Measurements from ENCODE around the gene SORBS1. TPM values are rescaled to one million over a fixed set of nuclear protein-coding genes. Genes with fewer than 3 reads are reported as not detected.
A peak's percentile ranks its signal among the peaks of the same experiment; 100 is the strongest.

The SORBS1 gene
- total and polyA plus RNA-seq, 5 donors: 225 to 511 (median 428) TPM

- Histone ChIP-seq H3K4me1 (ENCODE audit: control insufficient read depth, insufficient read depth, low read length) (peaks cover 34% of the 10 kb centered on the region), H3K27ac (ENCODE audit: low read length) (peak overlapping the region; percentile 9), H3K9me3 (ENCODE audit: control insufficient read depth, low read length) (no peaks in the 10 kb centered on the region), H3K4me3 (ENCODE audit: low read length) (no peak overlapping the region), H3K27me3 (ENCODE audit: control insufficient read depth, insufficient read depth) (no peaks in the 10 kb centered on the region)
- DNase-seq (no peak), ATAC-seq (no peak)
- 70% methylated on average over 4 of the region's 4 CpGs for WGBS
- intact Hi-C loops (cut with DNase I): no loop called here
Measured at GRCh38 chr10:95530561-95530960, 30.6 kb downstream of the SORBS1 start.

- DNase-seq (no peak), ATAC-seq (no peak)
- H3K4me3 ChIP-seq (ENCODE audit: low read length): no peak overlapping the region
- H3K9me3 ChIP-seq (ENCODE audit: control insufficient read depth, low read length): no peaks in the 10 kb centered on the region
- no peaks in the 10 kb centered on the region for H3K27me3 ChIP-seq (ENCODE audit: control insufficient read depth, insufficient read depth)
- WGBS: 99% methylated on average over 2 of the region's 2 CpGs
- H3K27ac ChIP-seq (ENCODE audit: low read length): peak overlapping the region; percentile 40
- H3K4me1 ChIP-seq (ENCODE audit: control insufficient read depth, insufficient read depth, low read length): peaks cover 34% of the 10 kb centered on the region
- intact Hi-C loops (cut with DNase I): no loop called here
Measured at GRCh38 chr10:95530029-95530428, 31.1 kb downstream of the SORBS1 start.

- DNase-seq (no peak), ATAC-seq (no peak)
- Histone ChIP-seq H3K4me1 (ENCODE audit: control insufficient read depth, insufficient read depth, low read length) (peaks cover 25% of the 10 kb centered on the region), H3K4me3 (ENCODE audit: low read length) (no peak overlapping the region), H3K9me3 (ENCODE audit: control insufficient read depth, low read length) (no peaks in the 10 kb centered on the region), H3K27me3 (ENCODE audit: control insufficient read depth, insufficient read depth) (no peaks in the 10 kb centered on the region), H3K27ac (ENCODE audit: low read length) (peak overlapping the region; percentile 36)
- 79% methylated on average over 7 of the region's 7 CpGs for WGBS
- intact Hi-C loops (cut with DNase I): no loop called here
Measured at GRCh38 chr10:95526044-95526443, 35.1 kb downstream of the SORBS1 start.

- H3K27ac ChIP-seq (ENCODE audit: low read length): no peak overlapping the region
- peaks cover 22% of the 10 kb centered on the region for H3K4me1 ChIP-seq (ENCODE audit: control insufficient read depth, insufficient read depth, low read length)
- H3K4me3 ChIP-seq (ENCODE audit: low read length): no peak overlapping the region
- no peaks in the 10 kb centered on the region for H3K9me3 ChIP-seq (ENCODE audit: control insufficient read depth, low read length)
- WGBS: 83% methylated on average over 4 of the region's 4 CpGs
- DNase-seq (no peak), ATAC-seq (no peak)
- no peaks in the 10 kb centered on the region for H3K27me3 ChIP-seq (ENCODE audit: control insufficient read depth, insufficient read depth)
- intact Hi-C loops (cut with DNase I): no loop called here
Measured at GRCh38 chr10:95525033-95525418, 36.1 kb downstream of the SORBS1 start.

- ATAC-seq (no peak), DNase-seq (no peak)
- Histone ChIP-seq H3K4me3 (ENCODE audit: low read length) (no peak overlapping the region), H3K9me3 (ENCODE audit: control insufficient read depth, low read length) (no peaks in the 10 kb centered on the region), H3K27me3 (ENCODE audit: control insufficient read depth, insufficient read depth) (no peaks in the 10 kb centered on the region), H3K4me1 (ENCODE audit: control insufficient read depth, insufficient read depth, low read length) (peaks cover 18% of the 10 kb centered on the region), H3K27ac (ENCODE audit: low read length) (no peak overlapping the region)
- intact Hi-C loops (cut with DNase I): no loop called here
- 92% methylated on average over 7 of the region's 7 CpGs for WGBS
Measured at GRCh38 chr10:95524358-95525032, 36.7 kb downstream of the SORBS1 start.

GRCh38 chr10:95522117-95522516 is 39.1 kb downstream of the SORBS1 start:
- 94% methylated on average over 2 of the region's 2 CpGs for WGBS
- Histone ChIP-seq H3K27ac (ENCODE audit: low read length) (no peak overlapping the region), H3K4me3 (ENCODE audit: low read length) (no peak overlapping the region), H3K9me3 (ENCODE audit: control insufficient read depth, low read length) (no peaks in the 10 kb centered on the region), H3K27me3 (ENCODE audit: control insufficient read depth, insufficient read depth) (no peaks in the 10 kb centered on the region), H3K4me1 (ENCODE audit: control insufficient read depth, insufficient read depth, low read length) (peaks cover 31% of the 10 kb centered on the region)
- intact Hi-C loops (cut with DNase I): no loop called here
- no peak for DNase-seq
- no peak for ATAC-seq

- intact Hi-C loops (cut with DNase I): no loop called here
- Histone ChIP-seq H3K4me1 (ENCODE audit: control insufficient read depth, insufficient read depth, low read length) (peaks cover 31% of the 10 kb centered on the region), H3K4me3 (ENCODE audit: low read length) (no peak overlapping the region), H3K9me3 (ENCODE audit: control insufficient read depth, low read length) (no peaks in the 10 kb centered on the region), H3K27ac (ENCODE audit: low read length) (no peak overlapping the region), H3K27me3 (ENCODE audit: control insufficient read depth, insufficient read depth) (no peaks in the 10 kb centered on the region)
- ATAC-seq (no peak), DNase-seq (no peak)
- WGBS: 85% methylated on average over 1 of the region's 1 CpG
Measured at GRCh38 chr10:95520617-95521016, 40.6 kb downstream of the SORBS1 start.

- DNase-seq (peak; percentile 37 to 81 (median 77)), ATAC-seq (peak; percentile 64 to 86)
- Histone ChIP-seq H3K4me3 (ENCODE audit: low read length) (no peak overlapping the region), H3K9me3 (ENCODE audit: control insufficient read depth, low read length) (no peaks in the 10 kb centered on the region), H3K4me1 (ENCODE audit: control insufficient read depth, insufficient read depth, low read length) (peaks cover 31% of the 10 kb centered on the region), H3K27me3 (ENCODE audit: control insufficient read depth, insufficient read depth) (no peaks in the 10 kb centered on the region), H3K27ac (ENCODE audit: low read length) (peak overlapping the region; percentile 89)
- 51% methylated on average over 8 of the region's 8 CpGs for WGBS
- intact Hi-C loops (cut with DNase I): loop anchor here in 1 of 4 donors (5.0 kb wide), 1 partner anchor 39 kb away; no protein-coding TSS in a partner anchor
Measured at GRCh38 chr10:95518455-95519452, 42.4 kb downstream of the SORBS1 start.

GRCh38 chr10:95517536-95518454 is 43.4 kb downstream of the SORBS1 start:
- Histone ChIP-seq H3K4me1 (ENCODE audit: control insufficient read depth, insufficient read depth, low read length) (peaks cover 38% of the 10 kb centered on the region), H3K27me3 (ENCODE audit: control insufficient read depth, insufficient read depth) (no peaks in the 10 kb centered on the region), H3K9me3 (ENCODE audit: control insufficient read depth, low read length) (no peaks in the 10 kb centered on the region), H3K4me3 (ENCODE audit: low read length) (no peak overlapping the region), H3K27ac (ENCODE audit: low read length) (peak overlapping the region; percentile 98)
- no peak for DNase-seq
- ATAC-seq: peak; percentile 15 to 54
- WGBS: 29% methylated on average over 5 of the region's 5 CpGs
- intact Hi-C loops (cut with DNase I): loop anchor here in 1 of 4 donors (5.0 kb wide), 1 partner anchor 40 kb away; no protein-coding TSS in a partner anchor

- H3K4me3 ChIP-seq (ENCODE audit: low read length): no peak overlapping the region
- 73% methylated on average over 7 of the region's 7 CpGs for WGBS
- no peaks in the 10 kb centered on the region for H3K9me3 ChIP-seq (ENCODE audit: control insufficient read depth, low read length)
- intact Hi-C loops (cut with DNase I): loop anchor here in 1 of 4 donors (5.0 kb wide), 1 partner anchor 40 kb away; no protein-coding TSS in a partner anchor
- peaks cover 40% of the 10 kb centered on the region for H3K4me1 ChIP-seq (ENCODE audit: control insufficient read depth, insufficient read depth, low read length)
- peak overlapping the region; percentile 98 for H3K27ac ChIP-seq (ENCODE audit: low read length)
- H3K27me3 ChIP-seq (ENCODE audit: control insufficient read depth, insufficient read depth): no peaks in the 10 kb centered on the region
- DNase-seq: no peak
- ATAC-seq: no peak
Measured at GRCh38 chr10:95516774-95517373, 44.3 kb downstream of the SORBS1 start.
